Glomerular visceral epithelial cell (primary cell): ENCODE measurements around the gene PAK1.

Experiments used
- DNase-seq: peaks from one replicate; pipeline ENCODE4 v3.0.0-alpha.2; 2016; ENCODE audit errors: extremely low spot score

Gene PAK1

DNA sequence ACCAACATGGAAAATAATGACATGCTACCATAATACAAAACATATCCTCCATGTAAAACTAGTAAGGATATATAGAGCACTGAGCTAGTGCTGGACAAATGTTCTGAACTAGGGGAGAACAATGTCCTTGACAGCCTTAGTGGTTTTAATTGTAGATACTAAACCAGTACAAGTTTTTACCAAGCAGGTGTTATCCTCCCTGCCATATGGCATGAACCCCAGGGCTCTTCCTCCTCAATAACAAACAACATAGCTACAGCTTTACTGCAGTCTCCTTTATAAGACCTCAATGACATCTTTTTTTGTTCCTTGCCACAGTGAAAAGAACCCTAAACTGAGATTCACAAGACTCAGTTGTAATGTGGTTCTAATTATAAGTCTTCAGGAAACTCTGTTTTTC lies 102.2 kb downstream of the PAK1 start:
- no peak for DNase-seq

DNA sequence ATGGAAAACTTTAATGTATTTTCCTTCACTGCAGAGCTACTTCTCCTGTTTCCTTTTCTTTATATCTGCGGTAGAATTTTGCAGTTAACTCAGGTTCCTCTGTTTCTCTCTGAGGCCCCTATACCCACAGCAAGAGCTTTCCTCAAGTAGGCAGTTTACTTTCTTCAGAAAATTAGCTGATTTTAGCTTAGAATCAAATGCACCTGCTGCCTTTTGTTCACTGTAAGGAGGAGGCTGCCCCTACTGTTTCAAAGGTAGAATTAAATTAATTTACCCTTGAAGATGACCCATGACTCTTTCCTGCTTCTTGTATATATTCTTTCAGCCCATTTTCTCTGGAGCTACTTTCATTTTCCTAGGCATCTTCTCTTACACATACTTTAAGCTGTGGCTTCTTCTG lies 103.7 kb downstream of the PAK1 start:
- no peak for DNase-seq

DNA sequence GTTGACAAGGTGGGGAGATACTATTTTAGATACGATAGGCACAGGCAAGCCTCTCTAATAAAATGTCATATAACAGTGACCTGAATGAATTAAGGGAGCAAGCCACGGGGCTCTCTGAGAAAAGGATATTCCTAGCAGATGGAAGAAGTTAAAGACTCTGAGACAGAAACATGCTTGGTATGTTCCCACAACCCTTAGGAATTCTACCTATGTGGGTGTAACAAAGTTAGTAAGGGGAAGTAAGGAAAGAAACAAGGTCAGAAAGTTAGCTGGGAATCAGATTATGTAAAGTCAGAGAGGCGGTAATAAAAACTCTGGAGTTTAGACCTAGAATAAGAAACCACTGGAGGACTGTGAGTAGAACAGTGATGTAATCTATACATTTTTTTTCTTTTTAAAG lies 112.7 kb downstream of the PAK1 start:
- peak; percentile 45 for DNase-seq

DNA sequence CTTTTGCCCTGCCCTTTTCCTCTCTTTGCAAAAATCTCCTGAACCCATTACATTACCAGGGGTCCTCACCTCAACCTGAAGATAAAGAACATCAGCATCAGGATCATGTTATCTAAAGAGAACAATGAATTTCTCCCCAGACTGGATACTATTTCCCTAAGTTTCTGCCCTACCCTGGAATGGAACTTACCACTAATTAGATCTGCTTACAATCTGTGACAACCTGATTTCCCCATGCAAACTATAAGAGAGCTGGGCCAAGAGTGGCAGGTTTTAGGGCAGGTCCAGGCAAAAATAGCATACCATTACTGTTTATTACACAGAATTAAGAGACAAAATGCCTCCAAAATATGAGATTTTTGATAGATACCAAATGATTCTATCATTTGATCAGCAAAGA lies 114.4 kb downstream of the PAK1 start:
- no peak for DNase-seq

DNA sequence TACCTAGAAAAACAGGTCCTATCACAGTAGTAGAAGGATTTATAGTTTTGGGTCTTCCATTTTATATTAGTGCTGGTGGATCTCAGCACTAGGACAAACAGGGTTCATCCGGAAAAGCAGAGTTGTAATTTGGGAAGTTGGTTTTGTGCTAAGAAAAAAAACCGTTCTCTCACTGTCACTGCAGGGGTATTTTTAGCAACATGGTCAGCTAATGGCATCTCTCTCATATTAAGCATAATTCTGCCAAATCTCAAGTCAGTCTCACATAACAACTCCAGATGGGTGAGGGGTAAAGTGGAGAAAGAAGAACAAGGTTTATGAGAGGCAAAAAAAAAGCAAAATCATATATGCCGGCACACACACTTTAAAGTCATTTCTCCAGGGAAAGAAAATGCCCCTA lies 120.8 kb downstream of the PAK1 start:
- no peak for DNase-seq

DNA sequence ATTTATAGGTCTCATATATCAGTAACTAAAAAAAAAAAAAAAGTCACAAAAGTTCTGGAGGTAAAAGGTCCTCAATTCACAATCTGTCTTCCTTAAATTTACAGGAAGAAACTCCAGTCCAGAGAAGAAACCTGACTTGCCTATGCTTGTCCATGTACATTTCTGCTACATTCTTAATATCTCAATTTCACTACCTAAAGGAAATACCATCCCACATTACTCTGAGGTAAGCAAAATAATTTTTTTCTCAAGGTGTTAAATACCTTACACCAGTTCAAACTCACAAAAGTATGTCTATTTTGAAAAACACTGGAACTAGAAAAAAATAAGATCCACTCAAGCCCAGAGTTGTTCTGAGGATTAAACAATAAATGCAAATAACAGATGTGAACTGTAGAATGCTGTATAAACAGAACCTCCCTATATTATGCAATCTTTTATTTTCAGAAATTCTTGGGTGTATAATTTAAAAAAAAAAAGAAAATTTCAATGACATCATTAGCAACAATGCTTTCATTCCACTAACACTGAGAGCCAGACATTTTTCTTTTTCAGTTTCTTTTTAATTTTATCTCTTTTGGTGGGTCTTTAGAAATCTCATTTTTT lies 122.5 kb downstream of the PAK1 start:
- no peak for DNase-seq

DNA sequence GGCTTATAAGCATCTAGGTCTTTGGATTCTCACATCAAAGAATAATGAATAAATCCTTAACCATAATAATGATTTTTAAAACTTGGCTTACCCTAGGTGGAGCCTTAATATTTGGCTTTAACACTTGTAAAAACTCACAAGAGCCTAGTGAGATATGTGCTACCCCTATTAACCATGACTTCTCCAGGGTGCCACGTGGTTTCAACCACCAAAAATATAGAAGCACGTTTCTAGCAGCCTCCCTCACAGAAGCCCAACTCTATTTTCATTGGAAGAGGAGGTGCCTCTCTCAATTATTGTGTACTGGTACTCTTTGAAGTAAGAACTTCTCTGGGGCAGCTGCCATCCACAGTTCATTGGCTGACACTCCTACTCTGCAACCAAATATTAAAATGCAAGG lies 125.9 kb downstream of the PAK1 start:
- DNase-seq, result no peak

DNA sequence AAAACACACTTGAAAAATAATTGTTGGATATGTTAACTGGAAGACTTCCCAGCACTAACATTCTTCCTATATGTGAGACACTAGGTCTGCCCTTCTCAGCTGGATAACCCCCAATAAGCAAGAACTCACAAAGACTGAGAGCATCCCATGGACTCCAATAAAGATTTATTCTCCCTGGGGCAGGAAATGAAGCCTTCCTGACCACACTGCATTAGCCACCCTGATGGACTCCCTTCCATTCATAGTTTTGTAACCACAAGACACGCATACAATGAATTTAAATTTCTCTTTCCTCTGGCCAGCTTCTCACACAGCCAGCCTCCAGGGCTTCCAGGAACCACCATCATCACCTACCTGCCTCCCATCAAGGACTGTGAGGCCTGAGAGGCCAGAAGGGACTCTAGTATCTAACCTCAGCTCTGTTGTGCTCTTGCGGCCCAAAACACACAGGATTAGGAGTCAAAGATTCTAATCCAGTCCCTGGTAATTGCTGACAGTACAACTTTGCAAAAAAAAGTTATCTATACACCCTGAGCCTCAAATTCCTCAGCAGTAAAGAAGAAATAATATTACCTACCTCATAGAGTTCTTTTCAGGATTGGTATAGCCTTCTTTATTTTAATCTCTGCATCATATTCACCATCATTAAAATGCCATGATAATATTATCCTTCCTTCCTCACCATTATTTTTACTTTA lies 126.8 kb downstream of the PAK1 start:
- peak; percentile 73 for DNase-seq

DNA sequence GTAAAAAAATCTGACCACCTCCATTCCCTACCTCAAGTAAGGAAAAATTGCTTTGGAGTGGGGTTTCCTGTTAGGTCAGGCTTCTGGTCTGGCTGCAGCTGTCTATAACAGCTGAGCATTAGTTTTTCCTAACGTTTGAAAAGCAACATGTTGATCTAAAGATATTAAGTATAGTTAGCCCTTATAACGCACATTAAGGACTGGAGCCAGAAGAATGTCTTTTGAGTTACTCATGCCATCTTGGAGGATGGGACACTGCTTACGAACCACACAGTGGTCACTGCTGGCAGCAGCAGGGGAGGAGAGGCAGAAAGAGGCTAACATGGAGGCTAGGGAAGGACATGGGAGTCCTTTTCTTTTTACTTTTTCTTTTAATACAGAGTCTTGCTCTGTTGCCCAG lies 128.3 kb downstream of the PAK1 start:
- DNase-seq, result peak; percentile 57

DNA sequence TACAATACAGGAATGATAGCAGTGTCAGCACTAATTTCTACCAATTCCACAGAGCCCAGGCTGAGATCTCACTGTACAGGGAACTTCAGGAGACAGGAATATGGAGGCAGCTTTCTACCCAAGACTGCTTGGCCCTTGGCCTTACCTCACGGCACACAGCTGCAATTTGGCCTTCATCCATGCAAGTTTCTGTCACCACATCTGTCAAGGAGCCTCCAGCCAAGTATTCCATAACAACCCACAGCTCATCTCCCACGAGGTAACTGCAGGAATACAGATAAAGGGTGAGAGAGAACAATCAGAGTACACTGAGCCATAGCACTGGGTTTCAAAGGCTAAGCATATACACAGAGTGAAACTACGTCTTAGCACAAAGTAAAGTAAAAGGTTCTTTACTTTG lies 133.4 kb downstream of the PAK1 start:
- no peak for DNase-seq

DNA sequence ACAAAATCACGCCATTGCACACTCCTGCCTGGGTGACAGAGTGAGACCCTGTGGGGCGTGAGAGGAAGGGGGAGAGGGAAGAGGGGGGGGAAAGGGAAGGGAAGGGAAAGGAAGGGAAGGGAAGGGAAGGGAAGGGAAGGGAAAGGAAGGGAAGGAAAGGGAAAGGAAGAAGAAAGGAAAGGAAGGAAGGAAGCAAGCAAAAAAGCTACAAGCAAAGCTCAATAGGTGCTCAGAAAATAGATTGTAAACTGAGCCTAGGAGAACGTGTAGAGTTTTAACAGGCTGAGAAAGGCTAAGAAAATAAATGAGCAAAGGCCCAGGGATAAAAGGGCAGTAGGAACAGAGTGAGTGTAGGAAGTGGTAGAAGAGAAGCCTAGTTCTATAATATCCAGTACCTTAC lies 141.6 kb downstream of the PAK1 start:
- DNase-seq, result no peak

DNA sequence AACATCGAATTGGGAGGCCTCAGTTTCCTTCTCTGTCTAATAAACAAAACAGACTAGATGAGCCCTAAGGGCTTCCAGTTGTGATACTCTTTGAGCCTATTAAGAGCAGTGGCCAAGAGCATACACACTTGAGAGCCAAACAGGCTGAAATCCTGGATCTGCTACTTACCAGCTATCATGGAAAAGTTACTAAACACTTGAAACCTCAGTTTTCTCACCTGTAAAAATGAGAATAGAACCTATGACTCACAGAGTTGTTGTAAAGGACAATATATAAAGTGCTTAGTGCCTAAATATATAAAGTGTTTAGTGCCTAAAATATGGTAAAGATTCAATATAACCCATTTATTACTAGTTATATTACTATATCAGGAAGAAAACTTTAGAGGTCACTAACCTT lies 148.7 kb downstream of the PAK1 start:
- no peak for DNase-seq

DNA sequence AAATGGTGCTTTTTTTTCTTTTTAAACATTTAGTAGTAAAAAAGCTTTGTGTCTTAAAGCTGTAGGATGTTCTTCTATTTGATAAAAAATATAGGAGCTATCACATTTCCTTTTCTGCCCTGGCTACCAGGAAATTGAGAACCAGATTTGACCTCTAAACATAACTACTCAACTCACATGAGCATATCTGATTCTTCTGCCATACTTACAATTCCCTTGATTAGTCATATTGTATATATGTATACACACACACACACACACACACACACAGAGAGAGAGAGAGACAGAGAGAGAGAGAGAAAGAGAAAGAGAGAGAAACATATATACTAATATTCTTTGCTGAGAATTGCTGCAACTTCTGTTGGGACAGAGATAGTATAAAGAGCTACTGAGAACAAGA lies 149.4 kb downstream of the PAK1 start:
- DNase-seq, result no peak

DNA sequence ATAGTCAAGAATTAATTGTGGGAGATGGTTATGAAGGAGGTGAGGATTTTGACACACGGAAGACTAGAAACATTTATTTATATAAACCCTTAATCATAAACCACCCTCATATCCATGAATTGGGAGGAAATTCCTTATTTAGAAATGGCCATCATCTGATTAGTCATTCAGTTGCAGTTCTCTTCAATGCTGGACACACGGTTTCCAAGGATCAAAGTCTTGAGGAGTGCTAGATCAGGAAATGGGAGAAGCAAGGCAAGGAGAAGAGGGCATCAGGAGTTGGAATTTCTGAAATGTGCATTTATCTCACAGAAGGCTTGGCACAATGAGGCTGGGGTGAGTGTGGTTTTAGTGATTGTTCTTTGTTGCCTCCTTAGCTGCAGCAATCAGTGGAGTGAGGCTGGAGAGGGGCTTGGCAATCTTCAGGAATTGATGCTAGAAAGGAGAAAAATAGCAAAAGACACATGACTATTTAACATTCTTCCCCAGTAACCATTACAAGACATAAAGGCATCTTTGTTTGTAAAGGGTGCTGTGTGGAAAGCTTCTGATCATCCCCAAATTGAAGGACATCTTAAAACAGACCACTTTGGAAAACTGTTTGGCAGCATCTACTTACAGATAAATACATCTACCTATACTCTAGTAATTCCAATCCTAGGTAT lies 150.8 kb downstream of the PAK1 start:
- no peak for DNase-seq

DNA sequence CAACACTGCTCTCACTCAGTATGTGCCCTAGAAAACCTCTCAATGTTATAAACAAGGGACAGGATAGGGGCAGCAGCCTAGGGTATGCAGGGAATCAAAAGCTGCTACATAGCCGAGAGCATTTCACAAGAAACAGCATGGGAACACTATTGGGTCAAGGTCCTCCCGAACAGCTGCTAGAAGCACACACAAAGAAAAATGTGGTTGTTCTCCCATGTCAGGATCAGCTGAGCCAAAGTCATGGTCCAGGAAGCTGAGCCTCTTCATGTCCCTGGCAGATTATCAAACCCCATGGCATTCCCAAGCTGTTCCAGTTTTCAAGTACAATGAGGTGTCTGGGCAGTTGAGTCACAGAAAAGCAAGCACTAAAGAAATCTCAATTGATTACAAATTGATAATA lies 151.4 kb downstream of the PAK1 start:
- no peak for DNase-seq

DNA sequence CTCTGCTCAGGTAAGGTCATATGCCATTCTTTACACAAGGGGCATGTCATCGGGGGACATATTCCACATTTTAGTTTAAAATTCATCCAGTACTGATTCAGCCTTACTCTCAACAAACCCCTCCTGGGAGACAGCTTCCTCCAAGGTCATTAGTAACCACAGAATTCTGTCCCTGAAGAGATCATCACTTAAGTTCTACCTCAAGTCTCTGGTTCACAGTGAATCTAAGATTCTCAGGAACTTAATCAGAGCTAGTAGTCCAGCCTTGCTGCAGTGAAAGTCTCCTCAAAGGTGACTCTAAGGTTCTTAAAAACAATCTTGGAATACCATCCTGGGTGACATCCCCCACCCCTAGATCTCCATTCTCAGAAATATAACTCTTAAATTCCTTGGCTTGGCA lies 153.5 kb downstream of the PAK1 start:
- no peak for DNase-seq

DNA sequence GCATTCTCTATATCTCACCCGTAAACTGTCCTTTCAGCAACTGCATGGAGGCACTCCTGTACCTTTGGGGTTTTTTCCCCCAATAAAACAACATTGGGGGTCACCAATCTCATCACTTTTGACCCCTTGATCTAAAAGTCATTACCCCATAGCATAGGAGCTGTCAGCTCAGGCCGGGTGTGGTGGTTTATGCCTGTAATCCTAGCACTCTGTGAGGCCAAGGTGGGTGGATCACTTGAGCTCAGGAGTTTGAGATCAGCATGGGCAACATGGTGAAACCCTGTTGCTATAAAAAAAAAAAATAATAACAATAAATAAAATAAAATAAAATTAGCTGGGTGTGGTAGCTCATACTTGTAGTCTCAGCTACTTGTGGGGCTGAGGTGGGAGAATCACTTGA lies 155.3 kb downstream of the PAK1 start:
- DNase-seq, result no peak

DNA sequence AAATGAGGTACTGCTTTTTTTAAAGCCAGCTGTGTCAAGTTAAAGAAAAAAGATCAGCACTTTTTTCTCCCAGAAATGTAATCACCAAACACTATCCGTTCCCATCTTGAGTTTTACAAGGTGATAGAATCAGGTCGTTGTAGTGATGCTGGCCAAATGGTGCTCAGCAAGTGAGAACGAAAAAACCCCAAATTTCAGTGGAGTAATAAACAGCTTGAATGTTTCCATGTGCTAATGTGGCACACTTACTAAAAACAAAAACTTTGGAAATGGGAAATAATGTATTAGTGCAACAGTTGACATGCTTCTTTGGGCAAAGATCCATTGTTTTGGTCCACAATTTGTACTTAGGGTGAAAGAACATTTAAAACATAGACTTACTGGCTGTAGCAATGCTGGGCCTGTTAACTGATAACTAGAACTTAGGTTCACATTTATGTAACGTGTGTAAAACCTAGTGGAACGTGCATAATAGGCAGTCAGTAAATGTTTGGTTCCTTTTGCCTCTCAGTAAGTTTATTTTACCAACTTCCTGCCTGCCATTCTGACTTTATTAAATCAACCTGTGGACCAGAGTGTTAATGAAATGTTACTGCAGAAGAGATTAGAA lies 157.1 kb downstream of the PAK1 start:
- no peak for DNase-seq

DNA sequence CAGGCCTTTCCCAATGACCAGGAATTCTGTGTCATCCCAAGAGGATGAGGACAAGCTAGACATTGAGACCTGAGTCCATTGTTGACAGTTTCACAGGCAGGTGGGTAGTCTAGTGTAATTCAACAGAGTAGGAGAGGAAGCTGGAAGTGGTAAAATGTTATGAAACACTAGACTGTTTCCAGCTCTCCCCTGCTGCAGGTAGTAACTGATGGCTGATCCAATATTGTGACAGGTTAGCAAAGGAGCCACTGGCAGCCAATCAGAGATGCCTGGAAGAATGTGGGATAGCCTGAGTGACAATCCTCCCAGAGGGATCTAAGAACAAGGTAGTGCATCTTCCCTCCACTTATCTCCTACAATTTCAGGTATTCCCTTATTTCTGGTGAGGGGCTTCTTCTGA lies 161.8 kb downstream of the PAK1 start:
- DNase-seq, result no peak

DNA sequence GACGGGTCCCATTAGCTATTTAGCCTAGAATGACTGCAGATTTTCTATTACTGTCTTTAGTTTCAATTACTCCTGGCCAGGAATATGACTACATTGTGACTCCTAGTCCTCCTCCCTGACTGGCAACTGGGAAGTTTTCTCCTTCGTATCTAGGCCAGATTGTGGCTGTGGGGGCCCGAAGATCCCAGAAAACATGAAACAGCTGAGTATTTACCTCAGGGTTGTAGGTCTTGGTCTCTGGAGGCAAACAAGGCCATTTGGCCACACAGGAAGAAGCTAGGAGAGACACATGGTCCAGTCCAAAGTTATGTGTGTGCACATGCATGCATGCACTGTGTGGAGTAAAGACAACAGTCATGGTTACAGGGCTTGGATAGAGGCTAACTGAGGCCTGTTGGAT lies 162.2 kb downstream of the PAK1 start:
- no peak for DNase-seq

DNA sequence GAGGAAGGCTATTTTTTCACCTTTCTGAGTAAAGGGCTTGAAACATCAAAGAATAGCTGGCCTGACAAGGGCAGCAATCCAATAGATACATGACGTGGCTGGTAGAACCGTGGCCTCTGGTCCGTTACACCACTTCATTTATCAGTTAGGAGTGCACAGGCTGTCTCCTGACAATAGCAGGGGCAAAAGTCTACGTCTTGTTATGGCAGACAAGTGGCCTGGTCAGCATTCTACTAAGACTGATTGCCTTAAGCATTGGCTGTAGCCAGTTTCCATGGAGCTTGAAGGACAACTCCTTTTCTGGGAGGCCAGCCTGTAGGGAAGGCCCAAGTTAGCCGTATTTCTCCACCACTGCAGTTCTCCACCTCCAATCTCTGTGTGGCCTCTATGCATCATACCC lies 163.2 kb downstream of the PAK1 start:
- no peak for DNase-seq

DNA sequence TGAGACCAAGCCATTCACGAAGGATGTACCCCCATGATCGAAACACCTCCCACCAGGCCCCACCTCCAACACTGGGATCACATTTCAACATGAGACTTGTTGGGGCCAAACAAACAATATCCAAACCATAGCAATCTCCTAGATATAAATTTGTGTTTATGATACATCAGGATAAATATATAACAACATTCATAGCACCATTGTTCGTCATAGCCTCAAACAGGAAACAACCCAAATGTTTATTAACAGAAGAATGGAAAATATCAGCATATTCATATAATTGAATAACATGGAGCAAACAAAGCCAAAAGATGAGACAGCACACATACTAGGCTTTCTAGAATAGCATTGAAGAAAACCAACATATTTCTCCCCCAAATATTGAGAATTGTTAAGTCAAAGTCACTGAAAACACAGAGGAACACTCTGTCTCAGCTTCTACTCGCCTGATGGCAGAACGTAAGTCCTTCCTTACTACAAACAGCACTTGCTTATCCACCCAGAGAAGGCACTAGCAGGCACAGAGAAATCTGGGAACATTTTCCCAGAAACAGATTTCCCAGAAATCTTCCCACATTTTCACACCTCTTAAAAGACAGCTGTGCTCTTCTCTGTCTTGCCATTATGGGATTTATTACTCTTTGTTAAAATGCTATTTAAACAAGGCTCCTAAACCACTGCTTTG lies 164.4 kb downstream of the PAK1 start:
- no peak for DNase-seq

DNA sequence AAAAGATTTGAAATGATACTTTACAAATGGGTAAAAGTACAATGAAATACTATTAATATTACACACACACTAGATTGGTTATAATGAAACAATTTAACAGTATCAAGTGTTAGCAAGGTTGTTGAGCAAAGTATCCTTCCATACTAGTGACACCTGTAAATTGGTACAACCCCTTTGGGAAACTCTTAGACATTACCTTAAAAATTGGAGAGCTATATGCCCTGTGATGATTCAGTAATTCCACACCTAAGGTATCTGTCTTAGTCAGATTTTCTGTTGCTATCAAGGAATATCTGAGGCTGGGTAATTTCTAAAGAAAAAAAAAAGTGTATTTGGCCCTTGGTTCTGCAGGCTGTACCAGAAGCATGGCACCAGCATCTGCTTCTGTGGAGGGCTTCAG lies 165.1 kb downstream of the PAK1 start:
- no peak for DNase-seq
